ENCODE results near the gene ADGRD2. TPM values are rescaled to one million over a fixed set of nuclear protein-coding genes. Genes with fewer than 3 reads are reported as not detected.

ADGRD2 gene
- total and polyA plus RNA-seq, 4 donors, result not detected

DNA sequence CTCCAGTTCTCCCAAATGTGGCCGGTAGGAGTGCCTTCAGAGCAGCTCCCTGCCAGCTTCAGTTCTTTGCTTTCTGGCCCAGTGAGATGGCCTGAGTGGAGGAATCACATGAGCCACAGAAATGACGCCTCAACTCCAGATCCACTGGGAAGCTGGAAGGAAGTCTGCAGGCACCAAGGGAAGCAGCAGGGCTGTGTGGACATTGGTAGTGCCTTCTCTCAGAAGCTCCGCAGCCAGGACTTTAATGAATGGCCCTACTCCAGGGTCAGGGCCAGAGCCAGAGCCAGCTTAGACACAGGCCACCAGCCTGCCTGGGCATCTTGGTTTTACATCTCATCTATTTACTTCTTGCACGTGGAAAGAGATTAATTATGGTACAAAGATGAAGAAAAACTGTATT is 23.0 kb upstream of the ADGRD2 start:
- Histone ChIP-seq H3K9me3 (ENCODE audit: control insufficient read depth in 4 of 4, low read length in 3 of 4) (no peaks in the 10 kb centered on the region), H3K27me3 (ENCODE audit: control insufficient read depth in 4 of 4, insufficient read depth in 4 of 4, low read length in 3 of 4) (peaks cover 0 to 2% (median 0%) of the 10 kb centered on the region in 4 donors), H3K27ac (ENCODE audit: low read depth in 1 of 2, low read length in 2 of 2) (no peak overlapping the region), H3K9ac (ENCODE audit: low read depth in 1 of 2, low read length in 2 of 2) (no peak overlapping the region), H3K4me1 (ENCODE audit: control insufficient read depth in 4 of 4, insufficient read depth in 4 of 4, low read length in 3 of 4) (no peaks in the 10 kb centered on the region), H3K36me3 (ENCODE audit: control insufficient read depth in 4 of 4, insufficient read depth in 3 of 4, low read depth in 1 of 4, low read length in 3 of 4) (no peaks in the 10 kb centered on the region), H3K4me3 (ENCODE audit: low read depth in 1 of 3, low read length in 3 of 3) (no peak overlapping the region)
- no peak for TF ChIP-seq HNF4G (IDR thresholded peaks at IDR 0.05)
- TF ChIP-seq, protein P1, sequence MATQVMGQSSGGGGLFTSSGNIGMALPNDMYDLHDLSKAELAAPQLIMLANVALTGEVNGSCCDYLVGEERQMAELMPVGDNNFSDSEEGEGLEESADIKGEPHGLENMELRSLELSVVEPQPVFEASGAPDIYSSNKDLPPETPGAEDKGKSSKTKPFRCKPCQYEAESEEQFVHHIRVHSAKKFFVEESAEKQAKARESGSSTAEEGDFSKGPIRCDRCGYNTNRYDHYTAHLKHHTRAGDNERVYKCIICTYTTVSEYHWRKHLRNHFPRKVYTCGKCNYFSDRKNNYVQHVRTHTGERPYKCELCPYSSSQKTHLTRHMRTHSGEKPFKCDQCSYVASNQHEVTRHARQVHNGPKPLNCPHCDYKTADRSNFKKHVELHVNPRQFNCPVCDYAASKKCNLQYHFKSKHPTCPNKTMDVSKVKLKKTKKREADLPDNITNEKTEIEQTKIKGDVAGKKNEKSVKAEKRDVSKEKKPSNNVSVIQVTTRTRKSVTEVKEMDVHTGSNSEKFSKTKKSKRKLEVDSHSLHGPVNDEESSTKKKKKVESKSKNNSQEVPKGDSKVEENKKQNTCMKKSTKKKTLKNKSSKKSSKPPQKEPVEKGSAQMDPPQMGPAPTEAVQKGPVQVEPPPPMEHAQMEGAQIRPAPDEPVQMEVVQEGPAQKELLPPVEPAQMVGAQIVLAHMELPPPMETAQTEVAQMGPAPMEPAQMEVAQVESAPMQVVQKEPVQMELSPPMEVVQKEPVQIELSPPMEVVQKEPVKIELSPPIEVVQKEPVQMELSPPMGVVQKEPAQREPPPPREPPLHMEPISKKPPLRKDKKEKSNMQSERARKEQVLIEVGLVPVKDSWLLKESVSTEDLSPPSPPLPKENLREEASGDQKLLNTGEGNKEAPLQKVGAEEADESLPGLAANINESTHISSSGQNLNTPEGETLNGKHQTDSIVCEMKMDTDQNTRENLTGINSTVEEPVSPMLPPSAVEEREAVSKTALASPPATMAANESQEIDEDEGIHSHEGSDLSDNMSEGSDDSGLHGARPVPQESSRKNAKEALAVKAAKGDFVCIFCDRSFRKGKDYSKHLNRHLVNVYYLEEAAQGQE (IDR thresholded peaks at IDR 0.05), result no peak
- no peak for TF ChIP-seq EGR1 (IDR thresholded peaks at IDR 0.05; ENCODE audit: low read depth in 2 of 2)
- TF ChIP-seq HNF4A (conservative IDR thresholded peaks at IDR 0.05), result no peak
- no peak for TF ChIP-seq YY1 (IDR thresholded peaks at IDR 0.05)
- TF ChIP-seq, protein P2, sequence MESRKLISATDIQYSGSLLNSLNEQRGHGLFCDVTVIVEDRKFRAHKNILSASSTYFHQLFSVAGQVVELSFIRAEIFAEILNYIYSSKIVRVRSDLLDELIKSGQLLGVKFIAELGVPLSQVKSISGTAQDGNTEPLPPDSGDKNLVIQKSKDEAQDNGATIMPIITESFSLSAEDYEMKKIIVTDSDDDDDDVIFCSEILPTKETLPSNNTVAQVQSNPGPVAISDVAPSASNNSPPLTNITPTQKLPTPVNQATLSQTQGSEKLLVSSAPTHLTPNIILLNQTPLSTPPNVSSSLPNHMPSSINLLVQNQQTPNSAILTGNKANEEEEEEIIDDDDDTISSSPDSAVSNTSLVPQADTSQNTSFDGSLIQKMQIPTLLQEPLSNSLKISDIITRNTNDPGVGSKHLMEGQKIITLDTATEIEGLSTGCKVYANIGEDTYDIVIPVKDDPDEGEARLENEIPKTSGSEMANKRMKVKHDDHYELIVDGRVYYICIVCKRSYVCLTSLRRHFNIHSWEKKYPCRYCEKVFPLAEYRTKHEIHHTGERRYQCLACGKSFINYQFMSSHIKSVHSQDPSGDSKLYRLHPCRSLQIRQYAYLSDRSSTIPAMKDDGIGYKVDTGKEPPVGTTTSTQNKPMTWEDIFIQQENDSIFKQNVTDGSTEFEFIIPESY (IDR thresholded peaks at IDR 0.05), result no peak
- TF ChIP-seq, protein P3, sequence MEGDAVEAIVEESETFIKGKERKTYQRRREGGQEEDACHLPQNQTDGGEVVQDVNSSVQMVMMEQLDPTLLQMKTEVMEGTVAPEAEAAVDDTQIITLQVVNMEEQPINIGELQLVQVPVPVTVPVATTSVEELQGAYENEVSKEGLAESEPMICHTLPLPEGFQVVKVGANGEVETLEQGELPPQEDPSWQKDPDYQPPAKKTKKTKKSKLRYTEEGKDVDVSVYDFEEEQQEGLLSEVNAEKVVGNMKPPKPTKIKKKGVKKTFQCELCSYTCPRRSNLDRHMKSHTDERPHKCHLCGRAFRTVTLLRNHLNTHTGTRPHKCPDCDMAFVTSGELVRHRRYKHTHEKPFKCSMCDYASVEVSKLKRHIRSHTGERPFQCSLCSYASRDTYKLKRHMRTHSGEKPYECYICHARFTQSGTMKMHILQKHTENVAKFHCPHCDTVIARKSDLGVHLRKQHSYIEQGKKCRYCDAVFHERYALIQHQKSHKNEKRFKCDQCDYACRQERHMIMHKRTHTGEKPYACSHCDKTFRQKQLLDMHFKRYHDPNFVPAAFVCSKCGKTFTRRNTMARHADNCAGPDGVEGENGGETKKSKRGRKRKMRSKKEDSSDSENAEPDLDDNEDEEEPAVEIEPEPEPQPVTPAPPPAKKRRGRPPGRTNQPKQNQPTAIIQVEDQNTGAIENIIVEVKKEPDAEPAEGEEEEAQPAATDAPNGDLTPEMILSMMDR (IDR thresholded peaks at IDR 0.05; ENCODE audit: low read depth, low read length, missing input control), result no peak
- TF ChIP-seq RXRA (IDR thresholded peaks at IDR 0.05), result no peak
- TF ChIP-seq GABPA (IDR thresholded peaks at IDR 0.05 in 1 of 2, conservative IDR thresholded peaks at IDR 0.05 in 1 of 2), result no peak
- TF ChIP-seq RAD21 (IDR thresholded peaks at IDR 0.05), result no peak
- TF ChIP-seq FOXA1 (IDR thresholded peaks at IDR 0.05), result no peak
- TF ChIP-seq SP1 (IDR thresholded peaks at IDR 0.05), result no peak
- TF ChIP-seq, protein P4, sequence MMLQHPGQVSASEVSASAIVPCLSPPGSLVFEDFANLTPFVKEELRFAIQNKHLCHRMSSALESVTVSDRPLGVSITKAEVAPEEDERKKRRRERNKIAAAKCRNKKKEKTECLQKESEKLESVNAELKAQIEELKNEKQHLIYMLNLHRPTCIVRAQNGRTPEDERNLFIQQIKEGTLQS (IDR thresholded peaks at IDR 0.05), result no peak
- no peak for TF ChIP-seq FOXA2 (IDR thresholded peaks at IDR 0.05)
- TF ChIP-seq, protein P5, sequence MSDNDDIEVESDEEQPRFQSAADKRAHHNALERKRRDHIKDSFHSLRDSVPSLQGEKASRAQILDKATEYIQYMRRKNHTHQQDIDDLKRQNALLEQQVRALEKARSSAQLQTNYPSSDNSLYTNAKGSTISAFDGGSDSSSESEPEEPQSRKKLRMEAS (IDR thresholded peaks at IDR 0.05), result no peak
- TF ChIP-seq NR2F2 (IDR thresholded peaks at IDR 0.05), result no peak
- TF ChIP-seq TAF1 (conservative IDR thresholded peaks at IDR 0.05), result no peak
- TF ChIP-seq JUND (IDR thresholded peaks at IDR 0.05), result no peak
- WGBS, result 79% methylated on average over 4 of the region's 4 CpGs
- no peak for DNase-seq (ENCODE audit: low spot score)
